Transverse colon (tissue), 4 donors: ENCODE measurements around the gene SULT1A3.
"Not testable (repeated sequence)": the region's sequence is repeated elsewhere in the genome, so short reads cannot be mapped to it uniquely, and the experiment has no call there.

Experiments
- CTCF ChIP-seq, 5 experiments: fragments of 200-600 bp in 3 of 5; fragments of 450-650 bp in 2 of 5; sonication (generic) in 3 of 5; IDR thresholded peaks; 1 replicate in 2 of 5; 2 replicates in 3 of 5; pipeline ENCODE4 v1.5.1; 2016 to 2017; ENCODE audit warnings: antibody characterized with exemption in 5 of 5, inconsistent platforms in 3 of 5, mild to moderate bottlenecking in 2 of 5, moderate library complexity in 1 of 5
- EP300 ChIP-seq: sonication (generic); formaldehyde crosslinking; IDR thresholded peaks from one replicate; pipeline ENCODE4 v1.6.1; 2017; ENCODE audit warnings: antibody characterized with exemption, low read depth
- POLR2A ChIP-seq: fragments of 450-650 bp; IDR thresholded peaks from one replicate; pipeline ENCODE4 v1.6.1; 2016; ENCODE audit warnings: antibody characterized with exemption, mild to moderate bottlenecking, moderate library complexity
- POLR2AphosphoS5 ChIP-seq, 3 donors: sonication (generic); formaldehyde crosslinking; IDR thresholded peaks; one replicate each; pipeline ENCODE4 v1.6.1; 2016; ENCODE audit warnings: antibody characterized with exemption in 3 of 3

GRCh38 chr16:30248379-30248778 is 49.3 kb downstream of the SULT1A3 start, which contains the start of gene NPIPB13:
- not testable (repeated sequence) for TF ChIP-seq CTCF (IDR thresholded peaks at IDR 0.05); POLR2AphosphoS5 (IDR thresholded peaks at IDR 0.05); EP300; POLR2A
